Measurements from ENCODE around the gene BTBD16.

The BTBD16 gene

GRCh38 chr10:122248356-122249302 lies 22.5 kb upstream of the BTBD16 start:
- no peak for DNase-seq

GRCh38 chr10:122249303-122249850 lies 21.7 kb upstream of the BTBD16 start:
- DNase-seq = no peak

GRCh38 chr10:122249991-122250750 lies 20.9 kb upstream of the BTBD16 start:
- DNase-seq = no peak

- no peak for DNase-seq
Observed at GRCh38 chr10:122251459-122252255, 19.4 kb upstream of the BTBD16 start.

- DNase-seq = no peak
Observed at GRCh38 chr10:122252805-122253204, 18.3 kb upstream of the BTBD16 start.

- no peak for DNase-seq
Observed at GRCh38 chr10:122253605-122254004, 17.5 kb upstream of the BTBD16 start.

- no peak for DNase-seq
Observed at GRCh38 chr10:122254831-122255230, 16.3 kb upstream of the BTBD16 start.

GRCh38 chr10:122255509-122256301 lies 15.4 kb upstream of the BTBD16 start:
- DNase-seq = no peak

- no peak for DNase-seq
Observed at GRCh38 chr10:122257041-122257440, 14.1 kb upstream of the BTBD16 start.

GRCh38 chr10:122258136-122259074 lies 12.7 kb upstream of the BTBD16 start:
- no peak for DNase-seq

- no peak for DNase-seq
Observed at GRCh38 chr10:122259075-122259466, 12.0 kb upstream of the BTBD16 start.

- no peak for DNase-seq
Observed at GRCh38 chr10:122261584-122261983, 9.5 kb upstream of the BTBD16 start.

GRCh38 chr10:122263971-122264370 lies 7.1 kb upstream of the BTBD16 start:
- DNase-seq = no peak

- no peak for DNase-seq
Observed at GRCh38 chr10:122264436-122264835, 6.7 kb upstream of the BTBD16 start.

GRCh38 chr10:122264931-122265330 lies 6.2 kb upstream of the BTBD16 start:
- DNase-seq = no peak

GRCh38 chr10:122265896-122266295 lies 5.2 kb upstream of the BTBD16 start:
- DNase-seq = no peak

- no peak for DNase-seq
Observed at GRCh38 chr10:122267849-122268737, 3.0 kb upstream of the BTBD16 start.

- no peak for DNase-seq
Observed at GRCh38 chr10:122269059-122269687, 1.9 kb upstream of the BTBD16 start.

- DNase-seq = no peak
Observed at GRCh38 chr10:122273966-122274545, 3.0 kb downstream of the BTBD16 start.
